NB4 (cell line): Measurements from ENCODE around the gene TEX22.

Experiments used
- DNase-seq: peaks from one replicate; pipeline ENCODE4 v3.0.0; 2010; ENCODE audit warnings: low read depth
- H3K4me3 ChIP-seq: one replicate; pipeline ENCODE4 v1.5.1; 2011; ENCODE audit warnings: mild to moderate bottlenecking, low read depth, low read length, moderate library complexity
- MYC ChIP-seq: IDR thresholded peaks from 2 replicates; pipeline ENCODE4 v1.6.1; 2011; ENCODE audit warnings: low read depth, low read length
- POLR2A ChIP-seq: IDR thresholded peaks from 2 replicates; pipeline ENCODE4 v1.6.1; 2011; ENCODE audit warnings: mild to moderate bottlenecking; ENCODE audit not compliant: insufficient read length; ENCODE audit errors: extremely low read depth
- TF ChIP-seq, protein P1 (sequence below): IDR thresholded peaks from 2 replicates; pipeline ENCODE4 v1.6.1; 2011; ENCODE audit warnings: low read depth, low read length
- TF ChIP-seq, protein P2 (sequence below): IDR thresholded peaks from one replicate; pipeline ENCODE4 v1.5.1; 2012; ENCODE audit warnings: low read depth, low read length

TEX22 gene

DNA sequence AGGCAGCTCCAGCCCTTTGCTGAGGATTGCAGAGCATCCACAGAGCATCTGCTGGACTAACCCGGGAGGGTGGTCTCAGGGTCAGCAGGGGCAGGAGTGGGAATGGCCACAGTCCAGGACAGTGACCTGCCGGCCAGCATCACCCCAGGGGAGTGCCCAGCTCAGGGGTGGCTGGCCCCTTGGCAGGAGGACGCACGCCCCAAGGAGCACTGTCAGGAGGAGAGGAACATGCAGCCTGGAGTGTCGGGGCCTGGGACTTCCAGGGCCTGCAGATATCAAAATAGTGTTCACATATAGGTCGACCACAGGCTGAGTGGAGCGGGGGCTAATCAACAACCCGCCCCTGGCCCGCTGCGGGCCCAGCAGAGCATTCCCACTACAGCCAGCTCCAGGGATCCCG, 33.2 kb upstream of the TEX22 start:
- TF ChIP-seq, protein P1, sequence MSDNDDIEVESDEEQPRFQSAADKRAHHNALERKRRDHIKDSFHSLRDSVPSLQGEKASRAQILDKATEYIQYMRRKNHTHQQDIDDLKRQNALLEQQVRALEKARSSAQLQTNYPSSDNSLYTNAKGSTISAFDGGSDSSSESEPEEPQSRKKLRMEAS: no peak
- TF ChIP-seq, protein P2, sequence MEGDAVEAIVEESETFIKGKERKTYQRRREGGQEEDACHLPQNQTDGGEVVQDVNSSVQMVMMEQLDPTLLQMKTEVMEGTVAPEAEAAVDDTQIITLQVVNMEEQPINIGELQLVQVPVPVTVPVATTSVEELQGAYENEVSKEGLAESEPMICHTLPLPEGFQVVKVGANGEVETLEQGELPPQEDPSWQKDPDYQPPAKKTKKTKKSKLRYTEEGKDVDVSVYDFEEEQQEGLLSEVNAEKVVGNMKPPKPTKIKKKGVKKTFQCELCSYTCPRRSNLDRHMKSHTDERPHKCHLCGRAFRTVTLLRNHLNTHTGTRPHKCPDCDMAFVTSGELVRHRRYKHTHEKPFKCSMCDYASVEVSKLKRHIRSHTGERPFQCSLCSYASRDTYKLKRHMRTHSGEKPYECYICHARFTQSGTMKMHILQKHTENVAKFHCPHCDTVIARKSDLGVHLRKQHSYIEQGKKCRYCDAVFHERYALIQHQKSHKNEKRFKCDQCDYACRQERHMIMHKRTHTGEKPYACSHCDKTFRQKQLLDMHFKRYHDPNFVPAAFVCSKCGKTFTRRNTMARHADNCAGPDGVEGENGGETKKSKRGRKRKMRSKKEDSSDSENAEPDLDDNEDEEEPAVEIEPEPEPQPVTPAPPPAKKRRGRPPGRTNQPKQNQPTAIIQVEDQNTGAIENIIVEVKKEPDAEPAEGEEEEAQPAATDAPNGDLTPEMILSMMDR: no peak
- TF ChIP-seq MYC (no peak), POLR2A (no peak)
- no peak overlapping the region for H3K4me3 ChIP-seq
- DNase-seq: no peak

DNA sequence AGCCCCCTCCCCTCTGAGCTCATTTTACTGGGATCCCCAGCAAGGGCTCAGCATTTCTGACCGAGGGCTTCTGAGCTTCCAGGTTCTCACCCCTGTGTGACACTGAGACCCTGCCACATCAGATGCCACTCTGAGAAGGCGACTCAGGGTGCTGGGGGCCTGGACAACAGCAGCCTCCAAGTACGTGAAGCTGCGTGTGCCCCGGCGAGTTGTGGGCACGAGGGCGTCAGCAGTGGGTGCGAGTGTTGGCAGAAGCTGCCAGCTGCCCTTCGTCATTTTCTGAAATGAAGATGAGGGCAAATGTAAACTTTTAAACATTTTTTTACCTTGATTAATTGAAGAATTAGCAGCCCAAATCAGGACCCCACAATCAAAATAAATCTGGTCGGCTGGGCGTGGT, 32.7 kb upstream of the TEX22 start:
- no peak overlapping the region for H3K4me3 ChIP-seq
- TF ChIP-seq POLR2A: no peak
- TF ChIP-seq, protein P1: no peak
- TF ChIP-seq, protein P2: no peak
- no peak for TF ChIP-seq MYC
- DNase-seq: no peak

DNA sequence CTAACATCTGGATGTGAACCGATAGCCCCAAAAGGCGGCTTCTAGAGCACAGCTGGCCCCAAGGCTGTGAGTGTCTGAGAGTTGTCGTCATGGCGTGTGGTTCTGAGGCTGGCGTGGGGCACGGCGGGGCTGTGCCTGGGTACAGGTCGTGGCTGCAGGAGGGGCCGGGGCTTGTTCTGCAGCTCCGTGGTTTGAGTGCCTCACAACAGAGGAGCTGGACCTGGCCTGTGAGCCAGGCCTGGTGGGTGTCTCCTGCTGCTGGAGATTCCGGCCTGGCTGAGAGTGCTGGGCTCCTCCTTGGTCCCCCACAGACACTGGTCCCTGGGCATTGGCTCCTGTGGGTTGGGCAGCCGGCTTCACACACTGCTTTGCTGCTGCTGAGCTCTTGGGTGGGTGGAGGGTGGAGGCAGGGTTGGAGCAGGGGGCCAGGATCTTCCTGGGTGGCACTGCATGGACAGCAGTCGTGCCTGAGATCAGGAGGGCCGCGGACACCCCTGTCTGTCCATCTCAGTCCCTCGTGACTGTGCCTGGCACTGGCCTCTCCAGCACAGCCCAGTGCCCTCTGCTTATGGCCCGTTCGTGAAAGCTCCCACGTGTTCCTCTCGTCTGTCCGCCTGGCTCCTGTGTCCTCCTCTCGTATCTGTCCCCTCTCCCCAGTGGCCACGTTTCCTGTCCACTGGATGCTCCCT, 31.8 kb upstream of the TEX22 start:
- TF ChIP-seq MYC (no peak), POLR2A (no peak)
- TF ChIP-seq, protein P1: no peak
- TF ChIP-seq, protein P2: no peak
- DNase-seq: no peak
- H3K4me3 ChIP-seq: no peak overlapping the region

DNA sequence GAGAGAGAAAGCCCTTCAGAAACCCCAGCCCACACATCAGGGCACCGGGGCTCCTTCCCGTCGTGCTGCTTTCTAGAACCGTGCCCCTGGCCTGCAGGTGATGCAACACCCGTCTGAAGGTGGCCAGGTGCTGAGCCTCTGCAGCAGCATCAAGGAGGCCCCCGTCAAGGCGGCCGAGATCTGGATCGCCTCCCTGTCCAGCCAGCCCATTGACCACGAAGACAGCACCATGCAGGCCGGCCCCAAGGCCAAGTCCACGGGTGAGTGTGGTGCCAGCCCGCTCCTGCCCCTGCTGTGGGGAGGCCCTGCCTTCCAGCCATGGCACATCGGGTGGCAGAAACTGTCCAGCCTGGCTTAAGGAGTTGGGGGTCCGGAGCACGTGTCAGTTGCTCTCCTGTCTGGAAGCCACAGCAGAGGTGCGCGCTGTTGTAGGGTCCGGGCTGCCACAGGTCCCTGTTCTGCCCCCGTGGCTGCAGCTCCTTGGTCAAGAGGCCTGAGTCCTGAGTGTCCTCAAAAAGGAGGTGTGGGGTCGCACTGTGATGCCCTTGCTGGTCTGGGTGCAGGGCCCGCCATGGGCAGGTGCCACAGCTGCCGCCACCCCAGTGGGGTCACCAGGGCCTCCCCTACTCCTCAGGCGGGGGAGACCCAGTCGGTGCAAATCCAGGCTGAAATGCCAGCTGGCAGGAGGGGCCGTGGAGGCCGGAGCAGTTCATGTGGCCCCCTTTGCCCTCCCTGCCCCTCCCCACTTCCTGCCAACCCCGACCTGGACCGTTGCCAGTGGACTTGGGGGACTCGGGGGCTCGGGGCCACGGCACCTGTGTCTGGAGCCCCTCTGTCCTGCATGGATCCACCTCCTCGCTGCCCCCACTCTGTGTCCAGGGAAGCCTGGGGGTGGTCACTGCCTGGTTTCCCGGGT, 31.0 kb upstream of the TEX22 start:
- no peak overlapping the region for H3K4me3 ChIP-seq
- TF ChIP-seq, protein P1: no peak
- TF ChIP-seq POLR2A (no peak), MYC (no peak)
- TF ChIP-seq, protein P2: no peak
- no peak for DNase-seq

DNA sequence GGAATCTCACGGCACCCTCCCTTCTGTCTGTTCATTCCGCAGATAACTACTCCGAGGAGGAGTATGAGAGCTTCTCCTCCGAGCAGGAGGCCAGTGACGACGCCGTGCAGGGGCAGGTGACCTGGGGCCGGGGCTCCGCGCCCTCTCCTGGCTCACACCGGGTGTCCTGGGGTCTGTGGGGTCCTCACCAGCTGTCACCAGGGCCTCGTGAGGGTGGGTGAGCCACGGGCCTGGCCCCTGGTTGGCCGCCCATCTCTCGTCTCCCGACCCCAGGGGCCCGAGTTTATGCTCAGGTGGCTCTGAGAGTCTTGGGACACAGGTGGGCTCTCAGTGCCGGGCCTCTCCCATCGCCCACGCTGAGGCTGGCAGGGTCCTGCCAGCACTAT, 30.3 kb upstream of the TEX22 start:
- TF ChIP-seq, protein P2: no peak
- TF ChIP-seq MYC: no peak
- no peak for TF ChIP-seq POLR2A
- TF ChIP-seq, protein P1: no peak
- no peak overlapping the region for H3K4me3 ChIP-seq
- no peak for DNase-seq
